ENCODE measurements around the gene GPS1. TPM values are rescaled to one million over a fixed set of nuclear protein-coding genes. Genes with fewer than 3 reads are reported as not detected.
"Not testable (repeated sequence)": the region's sequence is repeated elsewhere in the genome, so short reads cannot be mapped to it uniquely, and the experiment has no call there.

GPS1 gene
- polyA plus RNA-seq, 10 donors = 60.4 to 72.8 (median 66.1) TPM

DNA sequence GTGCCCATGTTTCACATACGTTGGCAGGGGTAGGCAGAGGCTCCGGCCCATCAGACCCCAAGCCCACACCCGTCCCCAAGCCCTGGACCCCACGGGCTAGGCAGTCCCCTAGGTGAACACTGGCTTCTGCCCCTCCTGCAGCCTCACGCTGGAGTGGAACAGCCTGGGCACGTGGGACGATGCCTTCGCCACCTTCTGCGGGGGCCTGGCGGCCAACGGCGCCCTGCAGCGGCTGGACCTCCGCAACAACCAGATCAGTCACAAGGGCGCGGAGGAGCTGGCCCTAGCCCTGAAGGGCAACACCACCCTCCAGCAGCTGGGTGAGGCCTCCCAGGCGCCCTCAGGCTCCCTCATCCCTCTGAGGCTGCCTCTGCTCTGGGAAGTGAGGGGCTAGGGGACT is 26.8 kb upstream of the GPS1 start:
- DNase-seq = no peak

DNA sequence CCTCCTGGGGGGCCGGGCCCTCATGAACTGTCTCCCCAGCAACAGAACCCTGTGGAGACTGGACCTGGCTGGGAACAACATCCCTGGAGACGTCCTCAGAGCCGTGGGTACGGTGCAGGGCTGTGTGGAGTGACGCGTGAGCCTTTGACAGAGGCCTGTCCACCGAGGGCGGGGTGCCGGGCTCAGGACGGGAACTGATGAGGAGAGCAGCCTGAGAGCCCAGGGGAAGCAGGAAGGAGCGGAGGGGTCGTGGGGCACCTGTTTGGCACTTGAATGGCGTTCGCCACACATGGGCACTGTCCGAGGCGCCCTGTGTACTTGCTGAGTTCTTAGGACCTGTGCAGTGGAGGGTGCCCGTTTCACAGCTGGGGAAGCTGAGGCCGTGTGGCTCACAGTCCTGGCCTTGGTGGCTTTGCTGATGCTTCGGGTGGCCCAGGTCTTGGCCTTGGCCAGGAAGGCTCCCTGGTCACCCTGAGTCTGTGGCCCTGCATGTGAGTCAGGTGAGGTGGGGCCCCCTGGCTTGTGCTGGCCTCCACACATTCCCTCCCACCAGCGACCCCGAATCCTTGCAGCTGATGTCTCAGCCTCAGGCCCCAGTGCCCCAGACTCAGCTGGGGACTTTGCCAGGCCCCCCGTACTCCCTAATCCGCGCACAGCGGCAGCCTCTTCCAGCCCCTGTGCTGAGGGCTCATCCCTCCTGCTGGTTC is 26.1 kb upstream of the GPS1 start:
- no peak for DNase-seq

DNA sequence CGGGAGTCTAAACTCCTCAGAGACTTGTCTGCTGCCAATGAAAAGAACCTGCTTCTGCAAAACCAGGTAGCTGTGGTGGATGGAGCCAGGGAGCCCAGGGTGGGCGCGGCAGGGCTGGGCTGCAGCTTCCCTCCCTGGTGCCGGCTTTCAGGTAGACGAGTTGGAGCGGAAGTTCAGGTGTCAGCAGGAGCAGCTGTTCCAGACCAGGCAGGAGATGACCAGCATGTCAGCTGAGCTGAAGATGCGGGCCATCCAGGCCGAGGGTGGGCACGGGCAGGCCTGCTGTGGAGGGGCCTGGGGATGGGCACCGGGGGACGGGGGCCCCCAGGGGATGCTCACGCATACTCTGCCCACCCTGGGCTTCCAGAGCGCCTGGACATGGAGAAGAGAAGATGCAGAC is 23.5 kb upstream of the GPS1 start:
- no peak for DNase-seq

DNA sequence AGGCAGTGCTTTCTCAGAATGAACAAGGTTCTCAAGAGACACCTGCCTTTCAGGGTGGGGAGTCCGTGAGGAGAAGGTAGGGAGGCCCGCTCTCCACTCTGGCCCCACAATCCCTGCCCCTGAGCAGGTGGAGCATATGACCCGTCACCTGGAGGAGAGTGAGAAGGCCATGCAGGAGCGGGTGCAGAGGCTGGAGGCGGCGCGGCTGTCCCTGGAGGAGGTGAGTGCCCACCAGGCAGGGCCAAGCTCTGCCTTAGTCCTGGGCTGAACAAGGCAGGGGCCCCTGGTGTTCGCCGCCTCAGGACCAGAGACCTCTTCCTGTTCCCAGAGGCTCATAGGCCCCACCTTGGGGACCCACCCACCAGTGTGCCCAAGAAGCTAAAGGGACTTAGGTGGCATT is 22.7 kb upstream of the GPS1 start:
- DNase-seq = no peak

DNA sequence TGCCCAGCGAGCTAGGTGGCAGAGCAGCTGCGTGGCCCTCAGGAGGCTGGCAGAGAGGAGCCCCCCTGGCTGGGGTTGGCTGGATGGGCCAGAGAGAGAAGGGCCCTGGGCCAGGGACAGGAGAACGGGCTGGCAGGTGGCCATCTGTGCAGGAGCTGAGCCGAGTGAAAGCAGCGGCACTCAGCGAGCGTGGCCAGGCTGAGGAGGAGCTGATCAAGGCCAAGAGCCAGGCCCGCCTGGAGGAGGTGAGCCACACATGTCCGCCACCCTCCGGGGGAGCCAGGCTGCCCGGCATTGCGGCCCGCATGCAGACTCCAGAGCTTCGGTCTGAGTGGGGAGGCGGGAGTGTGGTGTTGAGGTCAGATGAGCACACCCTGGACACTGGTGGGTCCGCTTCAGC is 22.3 kb upstream of the GPS1 start:
- no peak for DNase-seq

DNA sequence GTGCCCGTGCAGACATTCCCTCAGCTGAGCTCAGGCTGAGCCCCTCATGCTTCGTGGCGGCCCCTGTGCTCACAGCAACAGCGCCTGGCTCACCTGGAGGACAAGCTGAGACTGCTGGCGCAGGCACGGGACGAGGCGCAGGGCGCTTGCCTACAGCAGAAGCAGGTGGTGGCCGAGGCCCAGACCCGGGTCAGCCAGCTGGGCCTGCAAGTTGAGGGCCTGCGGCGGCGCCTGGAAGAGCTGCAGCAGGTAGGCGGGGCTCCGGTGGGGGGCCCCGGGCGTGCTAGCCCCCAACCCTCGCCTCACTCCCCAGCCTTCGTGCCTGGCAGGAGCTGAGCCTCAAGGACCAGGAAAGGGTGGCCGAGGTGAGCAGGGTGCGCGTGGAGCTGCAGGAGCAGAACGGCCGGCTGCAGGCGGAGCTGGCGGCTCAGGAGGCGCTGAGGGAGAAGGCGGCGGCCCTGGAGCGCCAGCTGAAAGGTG is 21.7 kb upstream of the GPS1 start:
- DNase-seq = no peak

DNA sequence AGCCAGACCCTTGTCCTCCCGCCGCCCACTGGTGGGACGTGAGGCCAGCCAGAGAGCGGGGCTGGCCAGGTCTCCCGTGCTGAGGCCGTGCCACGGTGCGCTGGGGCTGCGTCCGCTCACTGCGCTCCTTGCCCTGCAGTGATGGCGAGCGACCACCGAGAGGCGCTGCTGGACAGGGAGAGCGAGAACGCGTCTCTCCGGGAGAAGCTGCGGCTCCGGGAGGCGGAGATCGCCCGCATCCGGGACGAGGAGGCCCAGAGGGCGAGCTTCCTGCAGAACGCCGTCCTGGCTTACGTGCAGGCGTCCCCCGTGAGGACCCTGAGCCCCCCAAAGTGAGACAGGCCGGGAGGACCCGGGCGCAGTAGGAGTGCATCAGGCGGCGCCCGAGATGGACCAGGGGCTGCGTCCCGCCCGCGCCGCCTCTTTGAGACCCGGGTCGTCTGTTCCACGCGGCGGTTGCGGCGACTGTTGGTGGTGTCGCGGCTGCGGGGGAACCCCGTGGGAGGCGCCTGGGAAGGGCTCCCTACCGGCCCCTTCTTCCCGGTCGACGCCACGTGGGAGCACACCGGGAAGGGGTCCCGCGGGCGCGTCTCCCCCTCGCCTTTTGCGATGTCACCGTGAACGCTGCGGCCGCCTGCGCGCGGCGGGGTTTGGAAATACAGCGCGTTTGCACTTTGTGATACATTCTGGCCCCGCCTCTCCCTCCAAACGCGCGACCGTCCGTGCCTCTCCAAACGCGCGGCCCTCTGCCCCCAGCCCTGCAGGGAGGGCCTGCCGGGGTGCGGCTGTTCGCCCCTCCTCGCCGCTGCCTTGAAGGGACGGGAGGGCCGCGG is 21.0 kb upstream of the GPS1 start:
- DNase-seq = peak; percentile 63 to 94 (median 89)

DNA sequence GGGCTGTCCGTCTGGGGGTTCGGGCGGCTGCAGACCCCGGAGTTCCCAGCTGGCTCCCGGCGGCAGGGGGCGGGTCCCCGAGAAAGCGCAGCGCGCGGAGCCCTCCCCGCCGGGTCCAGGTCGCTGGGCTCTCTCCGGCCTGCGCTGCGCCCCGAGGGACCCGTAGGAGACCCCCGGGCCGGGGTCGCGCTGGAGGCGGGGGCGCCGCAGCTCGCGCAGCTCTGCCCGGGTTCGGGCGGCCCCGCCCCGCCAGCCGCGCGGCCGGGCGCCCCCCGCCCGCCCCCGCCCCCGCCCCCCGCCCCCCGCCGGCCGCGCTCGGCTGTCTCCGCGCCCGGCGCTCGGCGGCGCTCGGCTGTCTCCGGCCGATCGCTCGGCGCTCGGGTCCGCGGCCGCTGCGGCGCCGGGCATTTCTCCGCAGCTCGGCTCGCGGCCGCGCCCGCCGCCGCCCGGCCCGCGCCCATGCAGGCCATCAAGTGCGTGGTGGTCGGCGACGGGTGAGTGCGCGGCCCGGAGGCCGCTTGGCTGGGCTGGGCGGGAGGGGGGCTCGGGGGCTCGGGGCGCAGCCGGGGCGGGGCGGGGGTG is 20.3 kb upstream of the GPS1 start, which contains the start of gene RAC3:
Gene RAC3, plus strand, starts transcription at position 376 of the 582 bp plus-strand sequence. Its CDS starts 84 bp downstream, at position 460.
- DNase-seq = peak in 1 of 3 donors; percentile 44

DNA sequence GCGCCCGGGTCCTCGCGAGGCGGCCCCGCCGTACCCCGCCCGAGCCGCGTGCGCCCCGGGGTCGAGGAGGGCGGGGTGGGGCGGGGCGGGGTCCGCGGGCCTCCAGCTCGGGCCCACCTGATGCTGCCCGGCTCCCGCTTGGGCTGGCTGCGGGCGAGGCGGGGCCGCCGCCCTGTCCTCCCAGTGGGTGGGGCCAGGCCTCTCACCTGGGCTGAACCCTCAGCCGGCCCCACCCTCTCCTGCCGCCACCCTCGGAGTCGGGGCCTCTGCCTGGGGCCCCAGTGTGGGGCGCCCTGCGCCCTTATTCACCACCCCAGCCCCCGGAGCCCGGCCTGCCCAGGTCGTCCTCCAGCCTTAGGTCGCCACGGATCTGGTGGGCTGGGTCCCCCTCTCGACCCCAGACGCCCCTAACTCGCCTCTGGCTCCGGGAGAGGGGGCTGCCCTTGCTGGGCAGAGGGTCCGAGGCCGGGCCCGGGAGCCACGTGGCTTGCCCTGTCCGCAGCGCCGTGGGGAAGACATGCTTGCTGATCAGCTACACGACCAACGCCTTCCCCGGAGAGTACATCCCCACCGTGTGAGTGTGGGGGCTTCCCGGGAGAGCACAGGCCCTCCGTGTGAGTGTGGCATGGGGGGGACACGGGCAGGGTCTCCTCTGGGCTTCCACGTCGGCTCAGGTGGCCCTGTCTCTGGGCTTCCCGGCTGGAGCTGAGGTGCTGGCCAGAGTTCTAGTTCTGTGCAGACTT is 19.6 kb upstream of the GPS1 start:
- DNase-seq = no peak

DNA sequence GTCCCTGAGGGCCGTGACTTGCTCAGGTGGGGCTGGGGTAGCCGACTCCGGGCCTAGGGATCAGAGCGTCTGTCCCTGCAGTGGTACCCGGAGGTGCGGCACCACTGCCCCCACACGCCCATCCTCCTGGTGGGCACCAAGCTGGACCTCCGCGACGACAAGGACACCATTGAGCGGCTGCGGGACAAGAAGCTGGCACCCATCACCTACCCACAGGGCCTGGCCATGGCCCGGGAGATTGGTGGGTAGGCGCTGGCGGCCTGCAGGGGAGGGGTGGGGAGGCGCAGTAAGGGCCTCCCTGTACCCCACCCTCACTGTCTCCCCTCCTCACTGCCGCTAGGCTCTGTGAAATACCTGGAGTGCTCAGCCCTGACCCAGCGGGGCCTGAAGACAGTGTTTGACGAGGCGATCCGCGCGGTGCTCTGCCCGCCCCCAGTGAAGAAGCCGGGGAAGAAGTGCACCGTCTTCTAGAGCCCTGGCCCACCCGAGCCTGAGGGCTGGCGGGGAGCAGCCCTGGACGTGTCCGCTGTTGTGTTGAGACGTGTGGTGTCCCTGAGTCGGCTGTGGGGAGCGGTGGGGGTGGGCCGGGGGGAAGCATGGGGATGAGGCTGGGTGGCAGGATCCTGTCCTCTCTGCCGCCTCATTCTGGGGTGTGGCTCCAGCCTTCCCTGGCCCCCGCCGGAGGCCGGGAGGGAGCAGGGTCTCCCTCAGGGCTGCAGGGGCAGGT is 18.2 kb upstream of the GPS1 start:
- DNase-seq = no peak

DNA sequence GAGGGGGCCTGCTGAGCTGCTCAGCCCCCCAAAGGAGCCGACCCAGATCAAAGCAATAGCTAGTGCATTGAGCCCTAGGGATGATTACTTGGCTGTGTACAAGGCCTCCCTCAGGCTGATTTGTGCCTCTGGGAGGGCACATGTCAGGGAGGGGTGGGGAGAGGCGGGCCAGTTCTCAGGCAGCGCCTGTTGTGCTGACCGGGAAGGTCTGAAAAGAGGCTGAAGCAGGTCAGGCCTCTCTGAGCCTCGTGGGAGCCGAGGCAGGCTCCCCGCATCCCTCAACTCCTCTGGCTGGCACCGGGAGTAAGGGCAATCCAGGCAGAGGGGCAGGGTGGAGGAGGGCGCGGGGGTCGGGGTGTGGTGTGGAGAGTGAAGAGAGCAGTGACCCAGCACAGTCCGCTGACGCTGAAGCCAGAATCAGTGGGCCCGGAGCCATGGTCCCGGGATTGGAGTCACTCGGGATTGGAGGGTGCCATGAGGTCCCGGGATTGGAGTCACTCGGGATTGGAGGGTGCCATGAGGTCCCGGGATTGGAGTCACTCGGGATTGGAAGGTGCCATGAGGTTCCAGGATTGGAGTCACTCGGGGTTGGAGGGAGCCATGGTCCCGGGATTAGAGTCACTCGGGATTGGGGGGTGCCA is 17.2 kb upstream of the GPS1 start:
- DNase-seq = no peak

DNA sequence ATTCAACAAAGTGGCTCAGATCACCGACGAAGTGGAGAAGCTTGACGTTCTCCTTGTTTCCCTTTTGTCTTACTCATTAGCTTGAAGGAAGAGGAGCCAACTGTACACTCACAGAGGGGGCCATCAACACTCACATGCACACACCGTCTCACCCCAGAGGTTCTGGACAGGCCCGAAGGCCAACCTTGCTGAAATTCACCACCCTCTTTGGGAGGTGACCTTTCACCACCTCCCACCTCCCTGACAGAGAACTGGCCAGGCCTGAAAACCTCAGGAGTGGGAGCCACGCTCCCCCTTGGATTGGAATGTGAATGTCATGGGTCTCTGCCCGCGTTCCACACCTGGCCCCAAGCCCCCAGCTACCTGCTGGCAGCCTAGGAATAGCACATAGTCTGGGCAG is 16.2 kb upstream of the GPS1 start:
- DNase-seq = no peak

DNA sequence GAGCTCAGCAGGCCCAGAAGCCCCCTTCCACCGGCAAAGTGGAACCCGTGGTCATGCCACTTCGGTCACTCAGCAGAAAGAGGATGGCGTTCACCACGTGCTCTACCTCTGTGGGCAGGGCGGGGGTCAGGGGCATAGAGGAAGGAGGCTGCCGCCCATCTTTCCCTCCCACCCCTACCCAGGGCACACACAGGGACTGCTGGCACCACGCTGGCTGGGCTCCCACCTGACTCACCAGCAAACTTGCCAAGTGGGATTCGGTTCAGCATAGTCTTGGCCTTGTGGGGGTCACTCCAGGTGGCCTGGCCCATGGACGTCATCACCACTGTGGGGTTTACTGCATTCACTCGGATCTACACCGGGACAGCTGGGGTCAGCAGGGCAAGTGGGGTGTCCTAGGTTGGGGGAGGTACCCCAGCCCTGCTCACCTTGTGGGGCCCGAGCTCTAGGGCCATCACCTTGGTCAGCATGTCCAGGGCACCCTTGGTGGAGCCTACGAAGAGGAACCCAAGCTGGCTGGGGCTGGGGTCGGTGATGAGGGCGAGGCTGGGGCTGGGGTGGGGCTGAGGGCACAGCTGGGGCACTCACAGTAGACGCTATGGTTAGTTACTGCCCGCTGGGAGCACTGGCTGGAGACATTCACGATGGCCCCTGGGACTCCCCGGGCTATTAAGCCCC is 15.6 kb upstream of the GPS1 start:
- no peak for DNase-seq

DNA sequence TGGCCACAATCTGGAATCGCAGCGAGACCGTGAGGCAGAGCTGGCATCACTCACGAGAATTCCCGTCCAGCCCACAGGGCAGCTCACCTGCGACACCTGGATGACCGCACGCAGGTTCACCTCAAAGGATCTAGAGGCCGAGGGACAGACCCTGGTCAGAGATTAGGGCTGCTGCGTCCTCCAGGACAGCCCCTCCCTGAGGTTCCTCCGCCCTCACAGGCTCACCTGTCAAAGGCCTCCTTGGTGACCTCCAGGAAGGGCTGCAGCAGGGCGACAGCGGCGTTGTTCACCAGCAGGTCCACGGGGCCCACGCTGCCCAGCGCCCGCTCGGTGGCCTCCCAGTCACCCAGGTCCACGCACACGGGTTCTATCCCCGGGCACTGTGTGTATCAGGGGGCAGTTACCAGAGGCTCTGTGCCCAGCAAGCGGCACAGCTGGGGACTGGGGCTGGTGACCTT is 15.0 kb upstream of the GPS1 start:
- DNase-seq = no peak

DNA sequence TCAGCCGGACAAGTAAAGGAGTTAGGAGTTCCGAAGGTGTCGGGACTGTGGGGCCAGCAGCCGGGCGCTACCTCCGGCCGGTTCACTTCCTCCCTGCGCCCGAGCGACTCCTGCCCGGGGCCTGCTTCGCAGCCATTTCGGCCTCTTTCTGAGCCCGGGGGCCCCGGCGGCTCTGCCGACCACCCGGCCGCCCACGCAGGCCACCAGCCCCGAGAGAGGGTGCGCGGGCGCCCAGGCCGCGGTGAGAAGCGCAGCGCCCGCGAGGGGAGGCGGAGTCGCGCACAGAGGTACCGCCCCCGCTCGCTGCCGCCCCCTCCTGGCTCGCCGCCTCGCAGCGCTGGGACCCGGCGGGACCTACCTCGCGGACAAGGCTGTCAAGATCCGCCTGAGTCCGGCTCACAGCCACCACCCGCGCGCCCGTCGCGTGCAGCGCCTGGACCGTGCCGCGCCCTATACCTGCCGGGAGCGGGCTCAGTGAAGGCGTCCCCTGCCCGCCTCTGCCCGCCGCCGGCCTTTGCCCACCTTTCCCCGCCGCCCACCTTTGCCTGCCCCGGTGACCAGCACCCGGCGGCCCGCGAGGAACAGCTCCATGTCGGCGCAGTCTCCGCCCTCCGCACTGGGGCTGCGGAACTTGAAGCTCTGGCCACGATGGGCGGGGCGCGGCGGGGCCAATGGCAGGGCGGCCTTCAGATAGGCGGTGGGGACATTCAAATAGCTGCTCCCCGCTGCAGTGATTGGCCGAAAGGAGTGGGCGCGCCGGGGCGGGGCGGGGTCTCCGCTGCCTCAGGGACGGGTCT is 14.4 kb upstream of the GPS1 start, which contains the start of gene DCXR:
Gene DCXR, minus strand, starts transcription at position 606 of the 797 bp plus-strand sequence. Its CDS starts 15 bp downstream, at position 591.
- peak; percentile 95 to 99 (median 95) for DNase-seq

DNA sequence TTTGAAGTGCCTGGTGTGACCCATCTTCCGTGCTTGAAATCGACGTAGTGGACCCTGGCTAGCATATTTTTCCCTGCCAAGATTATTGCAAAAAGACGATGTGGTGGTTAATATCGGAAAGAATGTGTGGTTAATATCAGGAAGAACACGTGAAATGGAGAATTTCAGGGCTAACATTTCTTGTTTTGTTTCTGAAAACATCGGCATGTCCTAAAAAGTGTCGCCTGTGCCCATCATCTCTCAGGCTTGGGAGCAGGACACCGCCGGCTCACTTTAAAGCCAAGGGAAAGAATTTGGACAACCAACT is 13.9 kb upstream of the GPS1 start:
- DNase-seq = no peak

DNA sequence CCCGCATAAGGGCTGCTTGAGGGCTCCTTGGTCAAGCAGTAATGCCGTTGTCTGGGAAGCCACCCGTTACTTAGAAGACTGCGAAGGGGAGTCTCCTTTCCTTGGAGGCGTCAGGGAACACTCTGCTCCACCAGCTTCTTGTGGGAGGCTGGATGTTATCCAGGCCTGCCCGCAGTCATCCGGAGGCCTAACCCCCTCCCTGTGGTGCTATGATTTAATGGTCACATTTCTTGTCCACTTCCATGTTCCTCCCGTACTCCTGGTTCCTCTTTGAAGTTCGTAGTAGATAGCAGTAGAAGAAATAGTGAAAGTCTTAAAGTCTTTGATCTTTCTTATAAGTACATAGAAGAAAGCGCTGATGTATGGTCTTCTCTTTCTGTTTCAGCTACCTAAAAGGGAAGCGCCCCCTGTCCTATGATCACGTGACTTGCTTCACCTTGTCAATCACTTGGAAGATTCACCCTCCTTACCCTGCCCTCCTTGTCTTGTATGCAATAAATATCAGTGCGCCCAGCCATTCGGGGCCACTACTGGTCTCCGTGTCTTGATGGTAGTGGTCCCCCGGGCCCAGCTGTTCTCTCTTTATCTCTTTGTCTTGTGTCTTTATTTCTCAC is 12.8 kb upstream of the GPS1 start:
- DNase-seq = not testable (repeated sequence)

DNA sequence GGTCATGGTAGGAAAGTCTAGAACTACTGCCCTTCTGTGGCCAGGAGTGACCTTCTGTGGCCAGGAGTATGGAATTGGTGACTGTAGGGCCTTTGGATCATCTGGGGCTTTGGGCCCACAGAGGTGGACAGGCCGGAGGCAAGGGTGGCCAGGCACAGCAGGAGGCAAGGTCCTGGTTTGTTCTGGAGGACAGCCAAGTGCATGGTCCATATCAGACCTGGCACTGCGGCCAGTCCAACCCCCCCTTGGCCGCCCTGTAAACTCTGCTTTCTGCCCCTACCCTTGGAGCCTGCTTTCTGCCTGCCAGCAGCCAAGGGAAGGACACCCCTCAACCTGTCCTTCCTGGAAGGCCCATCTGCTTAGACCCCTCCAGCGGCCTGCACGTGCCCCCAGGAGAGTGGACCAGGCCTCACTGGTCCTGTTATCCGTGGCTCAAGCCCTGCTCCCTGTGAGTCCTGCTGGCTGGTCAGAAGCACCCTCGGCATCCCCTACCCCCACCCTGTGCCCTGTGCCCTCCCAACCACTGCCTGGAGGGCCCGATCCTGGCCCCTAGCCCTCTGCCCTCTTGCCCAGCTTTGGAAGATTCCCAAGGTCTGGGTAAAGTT is 11.9 kb upstream of the GPS1 start:
- DNase-seq = no peak

Data from muscle of back (tissue), 11 donors.